BE2C (cell line): ENCODE data around the gene ALKBH5.
A peak's percentile ranks its signal among the peaks of the same experiment; 100 is the strongest.

ENCODE experiments used
- DNase-seq: peaks from one replicate; pipeline ENCODE4 v3.0.0-alpha.2; 2020
- H3K27me3 ChIP-seq: fragments of 250-450 bp; sonication (Bioruptor Pico); 2 replicates; pipeline ENCODE4 v1.5.1; 2020; ENCODE audit warnings: mild to moderate bottlenecking
- H3K36me3 ChIP-seq: fragments of 250-450 bp; sonication (Bioruptor Pico); 2 replicates; pipeline ENCODE4 v1.5.1; 2020; ENCODE audit warnings: mild to moderate bottlenecking
- H3K4me1 ChIP-seq: fragments of 250-450 bp; sonication (Bioruptor Pico); 2 replicates; pipeline ENCODE4 v1.5.1; 2020
- H3K4me3 ChIP-seq: 2 replicates; pipeline ENCODE4 v1.5.1; 2011; ENCODE audit warnings: low read depth, low read length
- H3K9me3 ChIP-seq: fragments of 250-450 bp; sonication (Bioruptor Pico); 2 replicates; pipeline ENCODE4 v1.5.1; 2020
- CTCF ChIP-seq: IDR thresholded peaks from 2 replicates; pipeline ENCODE4 v1.5.1; 2012; ENCODE audit warnings: mild to moderate bottlenecking, low read depth, low read length

Gene ALKBH5

GRCh38 chr17:18190628-18191235, 7.1 kb downstream of the ALKBH5 start:
- no peak for TF ChIP-seq CTCF
- Histone ChIP-seq H3K4me1 (no peaks in the 10 kb centered on the region), H3K36me3 (peaks cover 17% of the 10 kb centered on the region), H3K4me3 (no peak overlapping the region), H3K27me3 (no peaks in the 10 kb centered on the region), H3K9me3 (no peaks in the 10 kb centered on the region)
- no peak for DNase-seq

DNA sequence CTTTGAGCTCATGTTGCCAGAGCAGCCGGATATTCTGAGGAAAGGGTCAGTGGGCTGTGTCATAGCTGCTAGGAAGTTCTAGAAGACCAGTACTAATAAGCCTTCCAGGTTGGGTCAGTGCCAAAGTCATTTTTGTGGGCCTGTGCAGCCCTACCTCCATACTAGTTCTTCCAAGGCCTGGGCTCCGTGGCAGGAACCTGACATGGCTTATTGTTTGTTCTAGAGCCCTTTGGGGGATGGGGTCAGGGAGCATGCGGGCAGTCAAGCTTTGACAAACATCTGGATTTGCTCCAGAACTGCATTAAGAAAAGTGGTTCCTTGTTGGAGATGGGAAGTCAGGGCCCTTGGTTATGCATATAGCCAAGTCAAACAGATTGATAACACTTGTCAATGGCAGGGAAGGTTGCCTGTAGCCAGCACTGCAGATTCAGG, 7.6 kb downstream of the ALKBH5 start:
- no peak for TF ChIP-seq CTCF
- Histone ChIP-seq H3K27me3 (no peaks in the 10 kb centered on the region), H3K4me3 (no peak overlapping the region), H3K36me3 (peaks cover 18% of the 10 kb centered on the region), H3K4me1 (no peaks in the 10 kb centered on the region), H3K9me3 (no peaks in the 10 kb centered on the region)
- DNase-seq = no peak

GRCh38 chr17:18191967-18192366, 8.3 kb downstream of the ALKBH5 start:
- peak; percentile 23; the same call in 1 of the 2 replicates for TF ChIP-seq CTCF
- Histone ChIP-seq H3K36me3 (peaks cover 21% of the 10 kb centered on the region), H3K4me3 (no peak overlapping the region), H3K4me1 (no peaks in the 10 kb centered on the region), H3K27me3 (no peaks in the 10 kb centered on the region), H3K9me3 (no peaks in the 10 kb centered on the region)
- DNase-seq = peak; percentile 24

- peaks cover 23% of the 10 kb centered on the region for H3K36me3 ChIP-seq
- no peaks in the 10 kb centered on the region for H3K9me3 ChIP-seq
- no peak for DNase-seq
- no peaks in the 10 kb centered on the region for H3K27me3 ChIP-seq
- H3K4me3 ChIP-seq = no peak overlapping the region
- H3K4me1 ChIP-seq = no peaks in the 10 kb centered on the region
- no peak for TF ChIP-seq CTCF
Measured at GRCh38 chr17:18194394-18194793, 10.8 kb downstream of the ALKBH5 start.

DNA sequence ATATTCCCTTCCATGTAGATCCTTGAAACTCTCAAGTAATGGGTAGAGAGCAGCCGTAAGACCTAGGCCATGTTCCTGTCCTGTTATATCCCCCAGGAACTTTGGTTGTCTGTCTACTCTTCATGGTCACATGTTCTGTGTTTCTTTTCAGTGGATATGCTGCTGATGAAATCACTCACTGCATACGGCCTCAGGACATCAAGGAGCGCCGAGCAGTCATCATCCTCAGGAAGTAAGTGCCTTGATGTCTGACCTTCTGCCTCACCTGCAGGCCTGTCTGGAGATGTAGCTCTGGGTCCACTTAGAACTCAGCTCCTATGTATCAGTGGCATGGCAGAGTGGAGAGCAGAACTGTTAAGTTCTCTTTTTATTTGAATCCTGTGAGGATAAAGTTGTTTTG, 11.2 kb downstream of the ALKBH5 start:
- no peak for TF ChIP-seq CTCF
- Histone ChIP-seq H3K27me3 (no peaks in the 10 kb centered on the region), H3K9me3 (no peaks in the 10 kb centered on the region), H3K36me3 (peaks cover 19% of the 10 kb centered on the region), H3K4me1 (no peaks in the 10 kb centered on the region), H3K4me3 (no peak overlapping the region)
- no peak for DNase-seq

DNA sequence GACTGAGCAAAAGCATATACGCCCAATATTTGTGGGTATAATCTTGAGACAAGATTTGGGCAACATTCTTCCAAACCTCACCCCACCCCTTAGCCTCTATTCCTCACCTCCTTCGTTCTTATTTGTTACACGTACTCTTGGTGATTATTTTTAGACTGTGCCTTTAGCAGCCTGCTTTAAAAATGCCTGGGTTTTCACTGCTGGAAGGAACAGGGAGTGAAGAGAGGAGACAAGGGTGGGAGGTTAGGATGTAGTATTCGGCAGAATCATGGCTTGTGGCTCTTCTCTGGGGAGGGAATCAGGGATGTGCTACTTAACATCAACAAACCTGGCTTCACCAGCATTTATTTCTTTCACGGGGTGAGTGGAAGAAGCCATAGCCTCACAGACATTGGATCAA, 11.6 kb downstream of the ALKBH5 start:
- no peak for TF ChIP-seq CTCF
- Histone ChIP-seq H3K4me3 (no peak overlapping the region), H3K27me3 (no peaks in the 10 kb centered on the region), H3K9me3 (no peaks in the 10 kb centered on the region), H3K36me3 (peaks cover 18% of the 10 kb centered on the region), H3K4me1 (no peaks in the 10 kb centered on the region)
- DNase-seq = no peak
